PC-3 (cell line): ENCODE data around the gene USP9X.

Source experiments
- CTCF ChIP-seq: fragments of 300-600 bp; sonication (generic); conservative IDR thresholded peaks from 2 replicates; pipeline ENCODE4 v1.5.1; 2017; ENCODE audit warnings: antibody characterized with exemption, low read depth, mild to moderate bottlenecking, low read length
- EZH2 ChIP-seq: fragments of 300-600 bp; sonication (generic); IDR thresholded peaks from one replicate; pipeline ENCODE4 v1.6.1; 2017; ENCODE audit warnings: antibody characterized with exemption, mild to moderate bottlenecking, low read length; ENCODE audit not compliant: unreplicated experiment

DNA sequence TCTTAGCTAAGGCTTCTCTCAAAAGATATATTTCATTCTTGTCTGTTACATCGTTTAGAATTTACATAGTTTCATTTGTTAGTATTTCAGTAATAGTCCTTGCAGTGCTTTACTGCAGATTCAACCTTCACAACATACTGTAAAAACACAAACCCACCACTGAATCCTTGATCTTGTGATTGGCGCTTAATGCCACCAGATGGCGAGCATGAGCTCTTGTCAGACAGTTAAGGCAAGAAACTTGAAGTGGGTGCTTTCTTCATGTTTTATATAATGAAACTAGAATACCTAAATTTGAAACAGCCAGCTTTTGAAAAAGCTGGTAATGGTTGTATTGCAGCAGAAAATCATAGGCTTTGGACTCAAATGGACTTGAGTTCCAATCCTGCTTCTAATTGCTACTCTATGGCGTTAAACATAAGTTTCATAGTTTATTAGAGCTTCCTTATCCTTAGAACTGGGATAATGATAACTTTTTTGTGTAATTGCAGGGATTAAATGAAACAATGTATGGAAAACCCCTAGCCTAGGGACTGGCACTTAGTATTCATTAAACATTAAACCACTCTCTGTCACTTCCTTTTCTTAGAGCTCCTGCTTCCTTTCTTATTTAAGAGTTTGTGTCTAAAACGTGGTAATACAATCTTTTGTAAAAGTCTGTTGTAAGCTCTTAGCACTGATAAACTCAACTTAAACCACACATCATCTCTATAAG lies 95.1 kb downstream of the USP9X start:
- TF ChIP-seq CTCF (peak; percentile 77), EZH2 (no peak)
